Uterus (tissue), 2 donors: ENCODE results near the gene MON1B.

Source experiments
- POLR2A ChIP-seq, 2 donors: fragments of 450-650 bp; IDR thresholded peaks; one replicate each; pipeline ENCODE4 v1.6.1; 2016; ENCODE audit warnings: antibody characterized with exemption in 2 of 2, mild to moderate bottlenecking in 1 of 2, moderate library complexity in 1 of 2
- TF ChIP-seq, protein P1 (sequence below), 4 experiments: fragments of 200-600 bp in 2 of 4; fragments of 450-650 bp in 2 of 4; sonication (generic) in 2 of 4; IDR thresholded peaks; one replicate each; pipeline ENCODE4 v1.5.1; 2016 to 2019; ENCODE audit warnings: antibody characterized with exemption in 4 of 4, mild to moderate bottlenecking in 2 of 4, moderate library complexity in 1 of 4

DNA sequence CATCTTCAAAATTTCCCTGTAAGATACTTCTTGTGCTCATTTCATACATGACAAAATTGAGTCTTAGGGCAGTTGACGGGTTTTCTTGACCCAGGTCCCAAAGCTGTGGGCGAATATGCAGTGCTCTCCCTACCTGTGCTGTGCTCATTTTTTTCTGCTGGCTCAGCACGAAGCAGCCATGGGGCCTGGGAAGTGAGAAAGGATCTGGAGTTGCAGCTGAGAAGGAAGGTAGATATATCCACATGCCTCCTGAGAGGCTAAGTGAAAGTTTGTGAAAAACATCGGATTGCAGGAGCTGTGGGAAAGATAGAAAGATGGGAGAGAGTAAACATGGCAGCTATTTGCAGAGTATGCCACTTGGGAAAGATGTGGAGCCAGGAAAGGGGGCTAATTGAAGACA, 42.9 kb upstream of the MON1B start:
- TF ChIP-seq, protein P1, sequence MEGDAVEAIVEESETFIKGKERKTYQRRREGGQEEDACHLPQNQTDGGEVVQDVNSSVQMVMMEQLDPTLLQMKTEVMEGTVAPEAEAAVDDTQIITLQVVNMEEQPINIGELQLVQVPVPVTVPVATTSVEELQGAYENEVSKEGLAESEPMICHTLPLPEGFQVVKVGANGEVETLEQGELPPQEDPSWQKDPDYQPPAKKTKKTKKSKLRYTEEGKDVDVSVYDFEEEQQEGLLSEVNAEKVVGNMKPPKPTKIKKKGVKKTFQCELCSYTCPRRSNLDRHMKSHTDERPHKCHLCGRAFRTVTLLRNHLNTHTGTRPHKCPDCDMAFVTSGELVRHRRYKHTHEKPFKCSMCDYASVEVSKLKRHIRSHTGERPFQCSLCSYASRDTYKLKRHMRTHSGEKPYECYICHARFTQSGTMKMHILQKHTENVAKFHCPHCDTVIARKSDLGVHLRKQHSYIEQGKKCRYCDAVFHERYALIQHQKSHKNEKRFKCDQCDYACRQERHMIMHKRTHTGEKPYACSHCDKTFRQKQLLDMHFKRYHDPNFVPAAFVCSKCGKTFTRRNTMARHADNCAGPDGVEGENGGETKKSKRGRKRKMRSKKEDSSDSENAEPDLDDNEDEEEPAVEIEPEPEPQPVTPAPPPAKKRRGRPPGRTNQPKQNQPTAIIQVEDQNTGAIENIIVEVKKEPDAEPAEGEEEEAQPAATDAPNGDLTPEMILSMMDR (IDR thresholded peaks at IDR 0.05) = no peak
- no peak for TF ChIP-seq POLR2A (IDR thresholded peaks at IDR 0.05)
